Mesodermal cell (in vitro differentiated cells): Measurements from ENCODE around the gene PDCD1.
"Not testable (repeated sequence)": the region's sequence is repeated elsewhere in the genome, so short reads cannot be mapped to it uniquely, and the experiment has no call there.

Source experiments
- H3K27ac ChIP-seq: 2 replicates; pipeline ENCODE4 v1.7.0; 2013; ENCODE audit warnings: mild to moderate bottlenecking, low read depth, low read length, moderate library complexity; ENCODE audit not compliant: severe bottlenecking
- H3K36me3 ChIP-seq: 2 replicates; pipeline ENCODE4 v1.7.1; 2013; ENCODE audit warnings: mild to moderate bottlenecking, low read length, moderate library complexity; ENCODE audit not compliant: control insufficient read depth, insufficient read depth
- H3K4me1 ChIP-seq: one replicate; pipeline ENCODE4 v1.7.1; 2013; ENCODE audit warnings: mild to moderate bottlenecking, low read length; ENCODE audit not compliant: insufficient read depth, control insufficient read depth, poor library complexity, severe bottlenecking
- H3K4me3 ChIP-seq: 2 replicates; pipeline ENCODE4 v1.7.0; 2013; ENCODE audit warnings: low read length, control low read depth, mild to moderate bottlenecking; ENCODE audit not compliant: insufficient read depth, poor library complexity, severe bottlenecking; ENCODE audit errors: extremely low read depth
- H3K9me3 ChIP-seq: 2 replicates; pipeline ENCODE4 v1.7.1; 2013; ENCODE audit warnings: mild to moderate bottlenecking, low read length, moderate library complexity; ENCODE audit not compliant: control insufficient read depth
- WGBS, 2 experiments: methylation state at CpG; one replicate each; pipeline ENCODE4 v1.1.5; 2013; ENCODE audit warnings: missing lambda C conversion rate in 2 of 2; ENCODE audit not compliant: insufficient coverage in 2 of 2; 5-methylcytosine and 5-hydroxymethylcytosine counted together

The PDCD1 gene

DNA sequence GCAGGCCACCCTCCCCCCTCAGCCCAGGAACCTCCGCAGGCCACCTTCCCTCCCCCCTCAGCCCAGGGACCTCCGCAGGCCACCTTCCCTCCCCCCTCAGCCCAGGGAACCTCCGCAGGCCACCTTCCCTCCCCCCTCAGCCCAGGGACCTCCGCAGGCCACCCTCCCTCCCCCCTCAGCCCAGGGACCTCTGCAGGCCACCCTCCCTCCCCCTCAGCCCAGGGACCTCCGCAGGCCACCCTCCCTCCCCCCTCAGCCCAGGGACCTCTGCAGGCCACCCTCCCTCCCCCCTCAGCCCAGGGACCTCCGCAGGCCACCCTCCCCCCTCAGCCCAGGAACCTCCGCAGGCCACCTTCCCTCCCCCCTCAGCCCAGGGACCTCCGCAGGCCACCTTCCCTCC lies 52.5 kb downstream of the PDCD1 start:
- H3K9me3 ChIP-seq, H3K36me3 ChIP-seq, H3K4me1 ChIP-seq, H3K27ac ChIP-seq, H3K4me3 ChIP-seq: not testable (repeated sequence)
- whole genome bisulfite sequencing, 2 experiments: no CpG with 5 or more reads among the region's 8 CpGs

DNA sequence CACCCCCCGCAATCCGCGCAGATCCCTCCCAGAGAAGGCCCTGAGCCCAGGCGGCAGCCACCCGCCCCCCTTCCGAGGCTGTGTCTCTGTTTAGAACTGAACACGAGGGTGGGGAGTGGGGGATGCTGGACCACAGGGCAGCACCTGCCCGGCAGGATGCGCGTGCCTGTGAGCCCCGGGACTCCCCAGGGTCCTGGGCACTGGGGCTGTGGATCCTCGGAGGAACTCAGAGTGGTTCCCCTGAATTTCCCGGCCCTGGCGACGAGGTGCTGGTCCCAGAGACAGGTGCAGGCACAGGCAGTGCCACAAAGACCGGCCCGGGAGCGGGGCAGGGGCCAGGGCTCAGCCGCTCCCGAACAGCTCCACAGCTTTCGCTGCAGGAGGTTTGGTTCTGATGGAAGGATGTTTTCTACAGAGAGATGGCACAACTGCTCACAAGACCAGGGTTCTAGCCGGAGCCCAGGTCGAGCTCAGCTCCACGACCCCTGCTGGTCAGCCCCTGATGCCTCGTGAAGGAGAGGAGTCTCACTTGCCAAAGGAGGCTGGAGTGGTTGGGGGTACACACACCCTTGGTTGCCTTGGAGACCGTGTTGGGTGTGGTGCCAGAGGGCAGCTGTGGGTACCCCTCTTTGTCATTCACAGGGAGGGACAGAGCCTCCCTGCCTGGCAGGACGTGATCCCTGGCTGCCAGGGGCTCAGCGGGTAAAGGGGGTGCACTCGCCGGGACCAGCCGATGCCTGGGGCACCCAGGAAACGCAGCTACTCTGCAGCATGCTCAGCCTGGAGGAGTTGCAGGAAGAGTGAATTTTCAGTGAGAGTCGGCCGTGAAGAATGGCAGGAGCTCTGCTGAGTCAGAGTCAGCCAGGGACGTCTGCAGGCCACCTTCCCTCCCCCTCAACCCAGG lies 54.1 kb downstream of the PDCD1 start:
- Histone ChIP-seq H3K27ac (peak overlapping the region; percentile 47), H3K36me3 (no peaks in the 10 kb centered on the region), H3K4me3 (peak overlapping the region; percentile 36), H3K4me1 (peaks cover 8% of the 10 kb centered on the region), H3K9me3 (no peaks in the 10 kb centered on the region)
- WGBS, 2 experiments: 15 to 26% methylated on average over 25 to 26 of the region's 35 CpGs

DNA sequence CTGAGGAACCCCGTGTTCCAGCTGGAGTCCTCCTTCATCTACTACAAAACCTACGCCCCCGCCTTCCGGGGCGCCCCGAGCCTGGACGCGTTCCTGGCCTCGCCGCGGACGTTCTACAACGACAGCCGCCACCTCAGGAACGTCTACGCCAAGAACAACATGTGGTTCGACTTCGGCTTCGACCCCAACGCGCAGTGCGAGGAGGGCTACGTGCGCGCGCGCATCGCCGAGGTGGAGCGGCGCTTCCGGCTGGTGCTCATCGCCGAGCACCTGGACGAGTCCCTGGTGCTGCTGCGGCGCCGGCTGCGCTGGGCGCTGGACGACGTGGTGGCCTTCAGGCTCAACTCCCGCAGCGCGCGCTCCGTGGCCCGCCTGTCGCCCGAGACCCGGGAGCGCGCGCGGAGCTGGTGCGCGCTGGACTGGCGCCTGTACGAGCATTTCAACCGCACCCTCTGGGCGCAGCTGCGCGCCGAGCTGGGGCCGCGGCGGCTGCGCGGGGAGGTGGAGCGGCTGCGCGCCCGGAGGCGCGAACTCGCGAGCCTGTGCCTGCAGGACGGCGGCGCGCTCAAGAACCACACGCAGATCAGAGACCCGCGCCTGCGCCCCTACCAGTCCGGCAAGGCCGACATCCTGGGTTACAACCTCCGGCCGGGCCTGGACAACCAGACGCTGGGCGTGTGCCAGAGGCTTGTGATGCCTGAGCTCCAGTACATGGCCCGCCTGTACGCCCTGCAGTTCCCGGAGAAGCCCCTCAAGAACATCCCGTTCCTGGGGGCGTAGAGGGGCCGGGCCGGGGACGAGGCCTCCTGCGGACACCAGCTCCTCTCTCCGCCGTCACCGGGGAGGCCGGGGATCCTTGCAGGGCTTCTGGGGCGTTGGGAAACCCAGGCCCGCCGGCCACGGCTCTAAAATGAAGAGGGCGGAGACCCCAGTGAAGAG lies 55.0 kb downstream of the PDCD1 start:
- Histone ChIP-seq H3K36me3 (no peaks in the 10 kb centered on the region), H3K4me3 (peak overlapping the region; percentile 36), H3K27ac (no peak overlapping the region), H3K4me1 (peaks cover 8% of the 10 kb centered on the region), H3K9me3 (no peaks in the 10 kb centered on the region)
- 12% methylated on average over 89 to 96 of the region's 109 CpGs for WGBS, 2 experiments

DNA sequence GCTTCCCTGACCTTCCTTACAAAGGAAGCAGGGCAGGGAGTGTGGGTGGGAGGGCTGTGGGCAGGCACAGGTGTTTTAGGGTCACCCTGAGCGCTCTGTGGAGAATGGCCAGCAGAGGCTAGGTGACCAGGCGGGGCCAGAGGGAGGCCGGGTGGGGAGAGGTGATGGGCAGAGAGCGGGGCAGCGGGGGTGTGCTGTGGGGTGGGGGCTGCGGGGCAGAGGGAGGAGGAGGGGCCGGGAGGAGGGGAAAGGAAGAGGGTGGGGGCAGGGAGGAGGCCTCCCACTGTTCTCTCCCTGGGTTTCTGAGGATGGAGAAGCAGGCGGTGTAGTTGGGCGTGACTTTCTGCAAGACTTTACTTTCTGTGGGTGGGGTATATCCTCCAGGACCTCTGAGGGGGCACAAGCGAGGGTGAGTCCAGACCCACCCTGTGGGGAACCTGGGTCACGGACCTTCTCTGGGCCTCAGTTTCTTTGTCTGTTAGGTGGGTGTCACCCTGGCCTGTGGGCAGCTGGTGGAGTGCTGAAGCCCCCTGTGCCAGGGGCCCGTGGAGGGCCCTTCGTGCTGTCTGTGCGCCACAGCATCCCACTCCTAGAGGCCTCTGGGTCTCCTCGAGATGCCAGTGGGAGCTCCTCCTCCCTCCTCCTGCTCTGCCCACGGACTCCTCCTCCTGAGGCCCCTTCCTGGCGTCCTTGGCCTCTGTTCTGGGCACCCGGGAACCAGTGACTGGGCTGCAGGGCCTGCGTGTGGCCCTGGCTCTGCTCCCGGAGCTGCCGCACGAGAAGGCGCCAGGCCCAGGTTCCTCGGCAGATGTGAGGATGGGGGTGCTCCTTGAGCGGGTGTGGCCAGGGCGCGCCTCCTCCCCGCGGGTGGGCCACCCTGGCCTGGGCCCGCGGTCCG lies 56.0 kb downstream of the PDCD1 start:
- no peaks in the 10 kb centered on the region for H3K9me3 ChIP-seq
- 81 to 83% methylated on average over 24 to 25 of the region's 32 CpGs for WGBS, 2 experiments
- no peaks in the 10 kb centered on the region for H3K36me3 ChIP-seq
- no peak overlapping the region for H3K4me3 ChIP-seq
- H3K27ac ChIP-seq: no peak overlapping the region
- H3K4me1 ChIP-seq: peaks cover 8% of the 10 kb centered on the region

DNA sequence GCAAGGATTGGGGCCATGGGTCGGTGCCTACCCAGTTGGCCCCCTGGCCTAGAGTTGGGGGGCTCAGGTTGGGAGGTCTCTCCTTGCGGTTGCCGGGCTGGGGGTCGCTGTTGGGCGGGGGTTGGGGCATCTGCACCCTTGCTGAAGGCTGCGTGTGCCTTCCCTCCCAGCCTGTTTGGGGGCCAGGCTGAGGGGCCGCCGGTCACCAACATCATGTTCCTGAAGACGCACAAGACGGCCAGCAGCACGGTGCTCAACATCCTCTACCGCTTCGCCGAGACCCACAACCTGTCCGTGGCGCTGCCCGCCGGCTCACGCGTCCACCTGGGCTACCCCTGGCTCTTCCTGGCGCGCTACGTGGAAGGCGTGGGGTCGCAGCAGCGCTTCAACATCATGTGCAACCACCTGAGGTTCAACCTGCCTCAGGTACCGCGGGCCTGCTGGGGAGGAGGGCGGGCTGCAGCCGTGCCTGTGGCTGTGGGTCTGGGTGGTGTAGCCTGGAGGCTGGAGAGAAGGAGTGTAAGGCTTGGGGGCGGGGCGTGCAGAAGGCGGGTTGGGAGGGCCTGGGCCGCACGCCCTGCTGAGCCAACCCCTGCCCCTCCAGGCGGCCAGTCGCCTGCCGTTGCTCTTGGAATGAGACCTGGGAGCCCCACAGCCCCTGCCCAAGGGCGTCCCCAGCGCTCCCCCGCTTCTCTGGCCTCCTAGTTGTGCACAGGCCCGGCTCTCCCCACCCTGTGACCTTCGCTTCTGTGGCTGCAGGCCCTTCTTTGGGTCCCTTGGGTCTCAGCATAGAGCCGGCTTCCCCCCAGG lies 56.9 kb downstream of the PDCD1 start:
- Histone ChIP-seq H3K27ac (no peak overlapping the region), H3K4me1 (peaks cover 8% of the 10 kb centered on the region), H3K36me3 (no peaks in the 10 kb centered on the region), H3K4me3 (no peak overlapping the region), H3K9me3 (no peaks in the 10 kb centered on the region)
- WGBS, 2 experiments: 78 to 84% methylated on average over 31 to 41 of the region's 44 CpGs

DNA sequence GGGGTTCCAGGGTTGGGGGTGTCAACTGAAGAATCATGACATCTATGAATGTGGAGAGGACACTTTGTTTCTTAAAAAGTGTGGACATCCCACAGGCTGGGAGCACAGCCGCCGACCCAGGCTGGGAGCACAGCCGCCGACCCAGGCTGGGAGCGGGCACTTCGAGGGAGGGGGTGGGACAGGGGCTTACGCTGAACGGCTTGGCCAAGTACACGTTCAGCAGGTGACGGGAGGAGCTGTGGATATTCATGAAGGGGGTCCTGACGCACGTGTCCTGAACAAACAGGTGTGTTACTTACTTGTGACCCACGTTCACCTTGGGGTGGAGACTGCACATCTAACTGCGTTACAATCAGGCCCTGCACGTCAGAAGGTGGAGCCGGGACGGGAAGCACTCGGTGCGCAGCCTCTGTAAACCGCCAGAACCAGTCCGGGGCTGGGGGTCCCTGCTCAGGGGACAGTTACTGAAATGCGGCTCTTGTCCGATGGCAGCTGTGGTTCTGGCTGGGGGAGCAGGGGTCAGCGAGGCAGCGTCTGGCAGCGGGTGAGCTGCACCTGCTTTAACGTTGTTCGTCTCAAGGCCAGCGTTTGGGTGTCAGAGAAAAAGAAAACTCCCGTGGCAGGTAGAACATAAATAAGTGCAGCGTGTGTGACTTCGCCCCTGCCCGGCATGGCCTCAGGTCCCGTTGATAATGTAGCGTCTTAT lies 58.3 kb downstream of the PDCD1 start:
- not testable (repeated sequence) for H3K36me3 ChIP-seq, H3K4me1 ChIP-seq, H3K9me3 ChIP-seq, H3K27ac ChIP-seq, H3K4me3 ChIP-seq
- WGBS, 2 experiments: 91 to 97% methylated on average over 29 to 35 of the region's 35 CpGs
